ENCODE measurements around the gene EEF2KMT. TPM values are rescaled to one million over a fixed set of nuclear protein-coding genes. Genes with fewer than 3 reads are reported as not detected.

The EEF2KMT gene
- total and polyA plus RNA-seq, 2 of the 13 experiments (the other 11 are each of a cell fraction or from before 2014, with no cell fraction given), result 10.7 to 26.9 TPM

DNA sequence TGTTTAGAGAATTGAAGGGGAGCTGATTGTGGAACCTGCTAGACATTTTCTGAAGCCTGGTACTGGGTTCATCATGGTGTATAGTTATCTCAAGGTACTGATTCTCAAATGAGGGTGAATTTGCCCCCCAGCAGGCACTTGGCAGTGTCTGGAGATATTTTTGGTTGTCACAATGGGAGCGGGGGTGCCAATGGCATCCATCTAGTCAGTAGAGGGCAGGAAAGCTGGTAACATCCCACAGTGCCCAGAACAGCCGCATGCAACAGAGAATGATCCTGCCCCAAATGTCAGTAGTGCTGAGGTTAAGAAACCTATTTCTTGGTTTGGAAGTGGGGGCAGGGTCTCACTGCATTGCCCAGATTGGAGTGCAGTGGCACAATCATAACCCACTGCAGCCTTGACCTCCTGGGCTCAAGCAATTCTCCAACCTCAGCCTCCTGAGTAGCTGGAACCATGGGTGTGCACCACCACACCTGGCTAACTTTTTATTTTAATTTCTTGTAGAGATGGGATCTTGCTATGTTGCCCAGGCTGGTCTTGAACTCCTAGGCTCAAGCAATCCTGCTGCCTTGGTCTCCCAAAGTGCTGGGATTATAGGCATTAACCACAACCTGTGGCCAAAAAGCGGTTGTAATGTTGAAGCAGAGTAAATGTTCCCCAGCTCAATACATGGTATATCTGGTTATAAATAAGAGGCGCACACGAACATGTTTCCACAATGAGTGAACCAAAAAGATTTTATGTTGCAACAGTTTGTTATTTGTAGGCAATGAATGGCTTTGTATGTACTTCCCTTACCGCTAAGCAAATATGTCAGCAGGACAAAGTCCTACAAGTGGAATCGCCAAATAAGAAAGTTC, 46.4 kb upstream of the EEF2KMT start (continued):
- TF ChIP-seq, protein P1, sequence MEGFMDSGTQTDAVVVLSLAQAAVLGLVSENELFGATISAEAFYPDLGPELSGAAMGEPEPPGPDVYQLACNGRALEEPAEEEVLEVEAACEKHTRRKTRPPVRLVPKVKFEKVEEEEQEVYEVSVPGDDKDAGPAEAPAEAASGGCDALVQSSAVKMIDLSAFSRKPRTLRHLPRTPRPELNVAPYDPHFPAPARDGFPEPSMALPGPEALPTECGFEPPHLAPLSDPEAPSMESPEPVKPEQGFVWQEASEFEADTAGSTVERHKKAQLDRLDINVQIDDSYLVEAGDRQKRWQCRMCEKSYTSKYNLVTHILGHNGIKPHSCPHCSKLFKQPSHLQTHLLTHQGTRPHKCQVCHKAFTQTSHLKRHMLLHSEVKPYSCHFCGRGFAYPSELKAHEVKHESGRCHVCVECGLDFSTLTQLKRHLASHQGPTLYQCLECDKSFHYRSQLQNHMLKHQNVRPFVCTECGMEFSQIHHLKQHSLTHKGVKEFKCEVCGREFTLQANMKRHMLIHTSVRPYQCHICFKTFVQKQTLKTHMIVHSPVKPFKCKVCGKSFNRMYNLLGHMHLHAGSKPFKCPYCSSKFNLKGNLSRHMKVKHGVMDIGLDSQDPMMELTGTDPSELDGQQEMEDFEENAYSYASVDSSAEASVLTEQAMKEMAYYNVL (CRISPR knock-in tag; IDR thresholded peaks at IDR 0.05; ENCODE audit: borderline replicate concordance), result peak; percentile 83; the same call in 1 of the 2 replicates
- TF ChIP-seq, protein P2, sequence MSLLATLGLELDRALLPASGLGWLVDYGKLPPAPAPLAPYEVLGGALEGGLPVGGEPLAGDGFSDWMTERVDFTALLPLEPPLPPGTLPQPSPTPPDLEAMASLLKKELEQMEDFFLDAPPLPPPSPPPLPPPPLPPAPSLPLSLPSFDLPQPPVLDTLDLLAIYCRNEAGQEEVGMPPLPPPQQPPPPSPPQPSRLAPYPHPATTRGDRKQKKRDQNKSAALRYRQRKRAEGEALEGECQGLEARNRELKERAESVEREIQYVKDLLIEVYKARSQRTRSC (CRISPR knock-in tag; IDR thresholded peaks at IDR 0.05; ENCODE audit: low read depth), result no peak
- TF ChIP-seq MIXL1 (CRISPR knock-in tag; IDR thresholded peaks at IDR 0.05), result peak; percentile 95
- TF ChIP-seq, protein P3, sequence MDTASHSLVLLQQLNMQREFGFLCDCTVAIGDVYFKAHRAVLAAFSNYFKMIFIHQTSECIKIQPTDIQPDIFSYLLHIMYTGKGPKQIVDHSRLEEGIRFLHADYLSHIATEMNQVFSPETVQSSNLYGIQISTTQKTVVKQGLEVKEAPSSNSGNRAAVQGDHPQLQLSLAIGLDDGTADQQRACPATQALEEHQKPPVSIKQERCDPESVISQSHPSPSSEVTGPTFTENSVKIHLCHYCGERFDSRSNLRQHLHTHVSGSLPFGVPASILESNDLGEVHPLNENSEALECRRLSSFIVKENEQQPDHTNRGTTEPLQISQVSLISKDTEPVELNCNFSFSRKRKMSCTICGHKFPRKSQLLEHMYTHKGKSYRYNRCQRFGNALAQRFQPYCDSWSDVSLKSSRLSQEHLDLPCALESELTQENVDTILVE (CRISPR knock-in tag; IDR thresholded peaks at IDR 0.05), result peak; percentile 91
- peak; percentile 91; the same call in 1 of the 2 replicates for TF ChIP-seq SALL1 (CRISPR knock-in tag; IDR thresholded peaks at IDR 0.05)
- peak; percentile 85 for TF ChIP-seq TBX3 (IDR thresholded peaks at IDR 0.05; ENCODE audit: borderline replicate concordance)
- TF ChIP-seq RORA (CRISPR knock-in tag; IDR thresholded peaks at IDR 0.05), result no peak
- peak; percentile 24; the same call in 1 of the 2 replicates for TF ChIP-seq ZNF788 (CRISPR knock-in tag; IDR thresholded peaks at IDR 0.05; ENCODE audit: borderline replicate concordance)
- TF ChIP-seq ZNF644 (CRISPR knock-in tag; IDR thresholded peaks at IDR 0.05; ENCODE audit: low read depth), result peak; percentile 92
- TF ChIP-seq, protein P4, sequence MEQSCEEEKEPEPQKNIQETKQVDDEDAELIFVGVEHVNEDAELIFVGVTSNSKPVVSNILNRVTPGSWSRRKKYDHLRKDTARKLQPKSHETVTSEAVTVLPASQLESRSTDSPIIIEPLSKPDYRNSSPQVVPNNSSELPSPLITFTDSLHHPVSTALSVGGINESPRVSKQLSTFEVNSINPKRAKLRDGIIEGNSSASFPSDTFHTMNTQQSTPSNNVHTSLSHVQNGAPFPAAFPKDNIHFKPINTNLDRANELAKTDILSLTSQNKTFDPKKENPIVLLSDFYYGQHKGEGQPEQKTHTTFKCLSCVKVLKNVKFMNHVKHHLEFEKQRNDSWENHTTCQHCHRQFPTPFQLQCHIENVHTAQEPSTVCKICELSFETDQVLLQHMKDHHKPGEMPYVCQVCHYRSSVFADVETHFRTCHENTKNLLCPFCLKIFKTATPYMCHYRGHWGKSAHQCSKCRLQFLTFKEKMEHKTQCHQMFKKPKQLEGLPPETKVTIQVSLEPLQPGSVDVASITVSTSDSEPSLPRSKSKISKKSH (CRISPR knock-in tag; IDR thresholded peaks at IDR 0.05; ENCODE audit: borderline replicate concordance), result no peak
- no peak for TF ChIP-seq ZNF720 (CRISPR knock-in tag; IDR thresholded peaks at IDR 0.05)
- no peak for TF ChIP-seq DNMT3B (CRISPR knock-in tag; conservative IDR thresholded peaks at IDR 0.05)
- TF ChIP-seq ZNF773 (CRISPR knock-in tag; IDR thresholded peaks at IDR 0.05; ENCODE audit: borderline replicate concordance), result no peak
- TF ChIP-seq ZMYM2 (CRISPR knock-in tag; IDR thresholded peaks at IDR 0.05), result peak; percentile 80; the same call in 1 of the 2 replicates
- TF ChIP-seq EHMT2 (IDR thresholded peaks at IDR 0.05; ENCODE audit: borderline replicate concordance, low read depth, low read length), result peak; percentile 73; the same call in 1 of the 2 replicates
- TF ChIP-seq ZMAT3 (CRISPR knock-in tag; conservative IDR thresholded peaks at IDR 0.05), result 0 out of 2 replicates have a peak, but pooled peaks have one; percentile 44
- no peak for TF ChIP-seq ZNF598 (CRISPR knock-in tag; IDR thresholded peaks at IDR 0.05; ENCODE audit: borderline replicate concordance)
- TF ChIP-seq NFIB (CRISPR knock-in tag; IDR thresholded peaks at IDR 0.05; ENCODE audit: borderline replicate concordance), result no peak
- TF ChIP-seq EED (CRISPR knock-in tag; IDR thresholded peaks at IDR 0.05), result no peak
- TF ChIP-seq ZNF496 (CRISPR knock-in tag; IDR thresholded peaks at IDR 0.05; ENCODE audit: insufficient replicate concordance), result no peak
- no peak for TF ChIP-seq CHD2 (IDR thresholded peaks at IDR 0.05; ENCODE audit: low read depth, low read length)
